ENCODE results near the gene WDR3.
"Not testable (repeated sequence)": the region's sequence is repeated elsewhere in the genome, so short reads cannot be mapped to it uniquely, and the experiment has no call there.

WDR3 gene

DNA sequence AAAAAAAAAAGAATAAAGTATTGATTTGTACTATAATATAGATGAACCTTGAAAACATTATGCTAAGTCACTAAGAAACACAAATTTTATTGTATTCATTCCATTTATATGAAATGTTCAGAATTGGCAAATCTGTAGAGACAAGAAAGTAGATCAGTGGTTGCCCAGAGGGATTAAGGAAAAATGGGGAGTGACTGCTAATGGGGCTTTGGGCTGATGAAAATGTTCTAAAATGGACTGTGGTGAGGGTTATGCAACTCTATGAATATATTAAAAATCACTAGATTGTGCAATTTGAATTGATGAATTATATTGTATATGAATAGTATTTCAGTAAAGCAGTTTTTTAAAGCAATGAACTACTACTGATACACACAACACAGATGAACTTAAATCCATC is 10.2 kb upstream of the WDR3 start:
- H3K4me3 ChIP-seq (ENCODE audit: low read length), result no peak overlapping the region
- DNase-seq (ENCODE audit: low read depth), result no peak
- TF ChIP-seq, protein P1, sequence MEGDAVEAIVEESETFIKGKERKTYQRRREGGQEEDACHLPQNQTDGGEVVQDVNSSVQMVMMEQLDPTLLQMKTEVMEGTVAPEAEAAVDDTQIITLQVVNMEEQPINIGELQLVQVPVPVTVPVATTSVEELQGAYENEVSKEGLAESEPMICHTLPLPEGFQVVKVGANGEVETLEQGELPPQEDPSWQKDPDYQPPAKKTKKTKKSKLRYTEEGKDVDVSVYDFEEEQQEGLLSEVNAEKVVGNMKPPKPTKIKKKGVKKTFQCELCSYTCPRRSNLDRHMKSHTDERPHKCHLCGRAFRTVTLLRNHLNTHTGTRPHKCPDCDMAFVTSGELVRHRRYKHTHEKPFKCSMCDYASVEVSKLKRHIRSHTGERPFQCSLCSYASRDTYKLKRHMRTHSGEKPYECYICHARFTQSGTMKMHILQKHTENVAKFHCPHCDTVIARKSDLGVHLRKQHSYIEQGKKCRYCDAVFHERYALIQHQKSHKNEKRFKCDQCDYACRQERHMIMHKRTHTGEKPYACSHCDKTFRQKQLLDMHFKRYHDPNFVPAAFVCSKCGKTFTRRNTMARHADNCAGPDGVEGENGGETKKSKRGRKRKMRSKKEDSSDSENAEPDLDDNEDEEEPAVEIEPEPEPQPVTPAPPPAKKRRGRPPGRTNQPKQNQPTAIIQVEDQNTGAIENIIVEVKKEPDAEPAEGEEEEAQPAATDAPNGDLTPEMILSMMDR (conservative IDR thresholded peaks at IDR 0.05; ENCODE audit: low read depth, low read length), result no peak

DNA sequence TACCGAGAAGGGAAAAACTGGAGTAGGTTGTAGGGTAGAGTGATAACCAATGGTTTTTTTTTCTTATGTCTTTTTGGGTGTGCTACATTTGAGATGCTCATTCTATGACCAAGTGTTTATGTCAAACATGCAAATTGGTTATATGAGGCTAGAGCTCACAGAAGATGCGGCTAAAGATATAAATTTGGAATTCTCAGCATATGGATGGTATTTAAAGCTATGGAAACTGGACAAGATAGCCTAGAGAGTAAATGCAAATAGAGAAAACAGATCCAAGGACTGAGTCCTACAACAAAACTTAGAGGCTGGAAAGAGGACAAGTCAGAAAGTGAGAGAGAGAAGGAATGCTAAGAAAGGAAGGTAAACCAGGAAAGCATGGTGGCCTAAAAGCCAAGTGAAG is 7.5 kb upstream of the WDR3 start:
- TF ChIP-seq, protein P1 (conservative IDR thresholded peaks at IDR 0.05; ENCODE audit: low read depth, low read length), result no peak
- H3K4me3 ChIP-seq (ENCODE audit: low read length), result no peak overlapping the region
- DNase-seq (ENCODE audit: low read depth), result no peak

DNA sequence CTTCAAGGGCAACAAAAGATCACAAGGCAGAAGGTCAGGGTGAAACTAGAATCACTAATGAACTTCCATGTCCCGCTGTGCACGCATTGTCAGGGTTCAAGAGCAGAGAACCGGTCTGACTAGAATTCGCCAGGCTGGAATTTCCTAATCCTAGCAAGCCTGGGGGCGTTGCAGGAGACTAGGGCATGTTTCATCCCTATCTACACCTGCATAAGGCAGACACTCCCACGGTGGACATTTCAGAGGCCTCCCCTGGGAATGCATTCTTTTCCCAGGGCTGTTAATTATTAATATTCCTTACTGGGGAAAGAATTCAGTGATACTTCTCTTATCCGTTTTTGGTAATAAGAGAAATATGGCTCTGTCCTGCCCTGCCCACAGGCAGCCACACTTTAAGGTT is 6.8 kb upstream of the WDR3 start:
- DNase-seq (ENCODE audit: low read depth); H3K4me3 ChIP-seq (ENCODE audit: low read length): not testable (repeated sequence)

DNA sequence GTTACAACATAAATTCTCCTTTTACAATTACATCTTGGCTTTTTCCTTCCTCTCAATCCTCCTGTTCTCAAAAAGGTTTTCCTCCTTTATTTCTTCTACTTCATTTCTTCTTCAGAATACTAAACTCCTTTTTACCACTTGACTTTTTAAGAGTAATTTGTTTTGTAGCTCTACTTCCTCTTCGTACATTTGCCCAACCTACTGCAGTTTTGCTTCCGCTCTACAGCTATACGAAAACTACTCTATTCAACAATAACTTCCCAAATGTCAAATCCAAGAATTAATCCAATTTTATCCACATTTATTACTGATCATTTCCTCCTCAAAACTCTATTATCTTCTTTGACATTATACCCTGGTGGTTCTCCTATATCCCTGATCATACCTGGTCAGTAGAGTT is 3.6 kb upstream of the WDR3 start:
- no peak for DNase-seq (ENCODE audit: low read depth)
- H3K4me3 ChIP-seq (ENCODE audit: low read length), result no peak overlapping the region

DNA sequence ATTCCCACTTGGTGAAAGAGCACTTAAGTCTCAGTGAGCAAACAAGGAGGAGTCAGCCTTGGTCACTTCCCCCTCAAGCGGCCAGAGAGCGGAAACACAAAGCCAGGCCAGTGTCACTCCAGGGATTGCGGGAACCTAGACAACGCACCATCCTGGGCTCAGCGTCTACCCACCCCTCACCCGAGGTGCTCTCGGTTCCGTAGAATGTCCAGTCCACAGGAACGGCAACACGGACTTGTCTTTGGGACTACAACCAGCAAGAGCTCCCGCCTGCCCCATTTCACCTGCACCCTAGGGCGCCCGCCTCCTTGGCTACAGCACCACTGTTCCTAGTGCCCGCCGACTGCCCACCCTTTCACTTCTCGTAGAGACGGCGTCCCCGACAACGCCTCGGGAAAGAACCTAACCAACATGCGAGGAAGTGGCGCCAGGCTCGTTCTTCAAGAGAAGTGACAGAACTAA is 627 bp upstream of the WDR3 start:
- H3K4me3 ChIP-seq (ENCODE audit: low read length), result peak overlapping the region; percentile 97
- TF ChIP-seq, protein P1 (conservative IDR thresholded peaks at IDR 0.05; ENCODE audit: low read depth, low read length), result peak; percentile 30
- DNase-seq (ENCODE audit: low read depth), result peak; percentile 34

More for the DNA sequence above, 3.6 kb upstream of the WDR3 start:
- TF ChIP-seq, protein P1 (conservative IDR thresholded peaks at IDR 0.05; ENCODE audit: low read depth, low read length), result no peak

DNA sequence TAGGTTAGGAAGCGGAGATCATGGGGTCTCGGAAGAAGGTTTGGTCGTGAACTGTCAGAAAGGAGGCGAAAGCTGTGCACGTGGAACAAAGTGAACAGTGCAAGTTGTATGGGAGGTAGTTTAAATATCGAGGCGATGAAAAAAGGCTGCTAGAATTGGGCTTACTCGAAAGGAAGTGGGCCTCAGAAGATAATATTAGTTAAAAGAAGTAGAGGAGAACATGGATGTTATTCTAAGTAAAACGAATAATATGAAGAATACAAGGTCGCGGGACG is 571 bp downstream of the WDR3 start:
- H3K4me3 ChIP-seq (ENCODE audit: low read length), result peak overlapping the region; percentile 97
- DNase-seq (ENCODE audit: low read depth), result no peak
- TF ChIP-seq, protein P1 (conservative IDR thresholded peaks at IDR 0.05; ENCODE audit: low read depth, low read length), result no peak

DNA sequence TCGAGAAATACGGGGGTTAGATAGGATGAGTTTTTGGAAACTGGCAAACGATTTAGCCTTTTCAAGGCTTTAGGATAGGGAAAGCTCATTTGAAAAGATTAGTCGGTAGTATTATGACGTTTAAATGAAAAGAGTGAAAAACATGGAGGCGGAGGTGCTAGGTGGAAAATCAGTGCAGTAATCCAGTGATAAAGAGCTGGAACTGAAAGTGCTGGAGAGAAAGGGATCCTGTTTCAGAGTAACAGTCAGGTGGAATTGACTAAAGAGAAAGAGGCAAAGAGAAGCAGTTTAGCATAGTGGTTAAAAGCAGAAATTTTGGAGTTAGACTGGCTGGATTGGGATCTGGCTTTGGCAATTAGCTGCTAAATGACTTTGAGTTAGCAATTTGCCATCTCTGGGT is 945 bp downstream of the WDR3 start:
- H3K4me3 ChIP-seq (ENCODE audit: low read length), result peak overlapping the region; percentile 97
- DNase-seq (ENCODE audit: low read depth), result no peak
- TF ChIP-seq, protein P1 (conservative IDR thresholded peaks at IDR 0.05; ENCODE audit: low read depth, low read length), result no peak

DNA sequence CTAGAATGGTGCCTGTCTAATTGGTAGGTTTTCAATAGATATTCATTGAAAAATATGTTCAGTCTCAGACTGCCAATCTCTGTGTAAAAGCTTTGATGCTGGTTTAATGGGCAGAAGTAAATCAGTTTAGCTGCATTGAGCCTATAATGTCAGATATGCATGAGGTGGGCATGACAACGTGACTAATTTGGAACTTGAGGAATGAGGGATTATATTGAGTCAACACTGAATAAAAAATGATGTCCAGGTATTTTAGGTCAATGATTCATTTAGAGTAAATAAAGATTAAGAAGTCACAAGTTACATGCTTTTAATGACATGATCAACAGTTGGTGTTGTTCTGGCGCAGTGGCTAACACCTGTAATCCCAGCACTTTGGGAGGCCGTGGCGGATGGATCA is 3.0 kb downstream of the WDR3 start:
- H3K4me3 ChIP-seq (ENCODE audit: low read length), result no peak overlapping the region
- TF ChIP-seq, protein P1 (conservative IDR thresholded peaks at IDR 0.05; ENCODE audit: low read depth, low read length), result no peak
- peak; percentile 53 for DNase-seq (ENCODE audit: low read depth)

All from retinal pigment epithelial cell (primary cell).